HG02642 (cell line): ENCODE results near the gene DENND1A.
"Not testable (repeated sequence)": the region's sequence is repeated elsewhere in the genome, so short reads cannot be mapped to it uniquely, and the experiment has no call there.

Experiments
- ATAC-seq: cut with Tn5 transposase; IDR thresholded peaks from one replicate; pipeline ENCODE4 v1.9.1; 2021; ENCODE audit warnings: mild to moderate bottlenecking; ENCODE audit not compliant: unreplicated experiment, poor library complexity

The DENND1A gene

GRCh38 chr9:123341816-123342215 is 588.1 kb downstream of the DENND1A start:
- ATAC-seq = no peak

GRCh38 chr9:123339666-123340510 is 590.0 kb downstream of the DENND1A start:
- ATAC-seq = peak; percentile 48

GRCh38 chr9:123338710-123339665 is 590.9 kb downstream of the DENND1A start:
- ATAC-seq = peak; percentile 69

GRCh38 chr9:123337971-123338370 is 592.0 kb downstream of the DENND1A start:
- ATAC-seq = no peak

- no peak for ATAC-seq
These were observed 593.0 kb downstream of the DENND1A start for GRCh38 chr9:123336959-123337358.

GRCh38 chr9:123336449-123336848 is 593.5 kb downstream of the DENND1A start:
- no peak for ATAC-seq

- no peak for ATAC-seq
These were observed 594.0 kb downstream of the DENND1A start for GRCh38 chr9:123335986-123336329.

GRCh38 chr9:123335193-123335985 is 594.5 kb downstream of the DENND1A start:
- no peak for ATAC-seq

- no peak for ATAC-seq
These were observed 595.3 kb downstream of the DENND1A start for GRCh38 chr9:123334639-123335038.

GRCh38 chr9:123333058-123333669 is 596.8 kb downstream of the DENND1A start:
- ATAC-seq = not testable (repeated sequence)

- ATAC-seq = no peak
These were observed 598.4 kb downstream of the DENND1A start for GRCh38 chr9:123331346-123332060.
